ENCODE results near the gene NCOA3.
"Not testable (repeated sequence)": the region's sequence is repeated elsewhere in the genome, so short reads cannot be mapped to it uniquely, and the experiment has no call there.

The NCOA3 gene

GRCh38 chr20:47578543-47578942 is 76.9 kb downstream of the NCOA3 start:
- DNase-seq (ENCODE audit: insufficient read length), result no peak
- TF ChIP-seq TAF1 (IDR thresholded peaks at IDR 0.05; ENCODE audit: borderline replicate concordance, low read depth, low read length), result no peak
- FAIRE-seq, result no peak

- not testable (repeated sequence) for DNase-seq (ENCODE audit: insufficient read length); FAIRE-seq
Observed at GRCh38 chr20:47580686-47581085, 79.0 kb downstream of the NCOA3 start.

- TF ChIP-seq POLR2AphosphoS5 (IDR thresholded peaks at IDR 0.05; ENCODE audit: low read depth, low read length), result no peak
- no peak for TF ChIP-seq TAF1 (IDR thresholded peaks at IDR 0.05; ENCODE audit: borderline replicate concordance, low read depth, low read length)
- no peak for TF ChIP-seq POLR2A (IDR thresholded peaks at IDR 0.05; ENCODE audit: low read depth, low read length)
- FAIRE-seq, result no peak
- DNase-seq (ENCODE audit: insufficient read length), result no peak
Observed at GRCh38 chr20:47581090-47581489, 79.4 kb downstream of the NCOA3 start.

- TF ChIP-seq POLR2AphosphoS5 (IDR thresholded peaks at IDR 0.05; ENCODE audit: low read depth, low read length), result no peak
- no peak for TF ChIP-seq POLR2A (IDR thresholded peaks at IDR 0.05; ENCODE audit: low read depth, low read length)
- no peak for TF ChIP-seq TAF1 (IDR thresholded peaks at IDR 0.05; ENCODE audit: borderline replicate concordance, low read depth, low read length)
- DNase-seq (ENCODE audit: insufficient read length), result no peak
- FAIRE-seq, result no peak
Observed at GRCh38 chr20:47583551-47583950, 81.9 kb downstream of the NCOA3 start.

GRCh38 chr20:47585087-47585747 is 83.5 kb downstream of the NCOA3 start:
- FAIRE-seq, result no peak
- DNase-seq (ENCODE audit: insufficient read length), result no peak
- no peak for TF ChIP-seq TAF1 (IDR thresholded peaks at IDR 0.05; ENCODE audit: borderline replicate concordance, low read depth, low read length)
- TF ChIP-seq POLR2A (IDR thresholded peaks at IDR 0.05; ENCODE audit: low read depth, low read length), result no peak
- TF ChIP-seq POLR2AphosphoS5 (IDR thresholded peaks at IDR 0.05; ENCODE audit: low read depth, low read length), result no peak

GRCh38 chr20:47586649-47587294 is 85.1 kb downstream of the NCOA3 start:
- no peak for FAIRE-seq
- no peak for DNase-seq (ENCODE audit: insufficient read length)
- TF ChIP-seq TAF1 (IDR thresholded peaks at IDR 0.05; ENCODE audit: borderline replicate concordance, low read depth, low read length), result no peak
- no peak for TF ChIP-seq POLR2AphosphoS5 (IDR thresholded peaks at IDR 0.05; ENCODE audit: low read depth, low read length)
- no peak for TF ChIP-seq POLR2A (IDR thresholded peaks at IDR 0.05; ENCODE audit: low read depth, low read length)

- TF ChIP-seq POLR2A (IDR thresholded peaks at IDR 0.05; ENCODE audit: low read depth, low read length), result no peak
- no peak for TF ChIP-seq POLR2AphosphoS5 (IDR thresholded peaks at IDR 0.05; ENCODE audit: low read depth, low read length)
- TF ChIP-seq TAF1 (IDR thresholded peaks at IDR 0.05; ENCODE audit: borderline replicate concordance, low read depth, low read length), result no peak
- no peak for DNase-seq (ENCODE audit: insufficient read length)
- no peak for FAIRE-seq
Observed at GRCh38 chr20:47588158-47588557, 86.5 kb downstream of the NCOA3 start.

- TF ChIP-seq POLR2AphosphoS5 (IDR thresholded peaks at IDR 0.05; ENCODE audit: low read depth, low read length), result no peak
- no peak for TF ChIP-seq TAF1 (IDR thresholded peaks at IDR 0.05; ENCODE audit: borderline replicate concordance, low read depth, low read length)
- no peak for TF ChIP-seq POLR2A (IDR thresholded peaks at IDR 0.05; ENCODE audit: low read depth, low read length)
- no peak for FAIRE-seq
- no peak for DNase-seq (ENCODE audit: insufficient read length)
Observed at GRCh38 chr20:47591231-47591630, 89.5 kb downstream of the NCOA3 start.

- DNase-seq (ENCODE audit: insufficient read length) (no peak), FAIRE-seq (no peak)
- TF ChIP-seq POLR2A (IDR thresholded peaks at IDR 0.05; ENCODE audit: low read depth, low read length), result no peak
- no peak for TF ChIP-seq TAF1 (IDR thresholded peaks at IDR 0.05; ENCODE audit: borderline replicate concordance, low read depth, low read length)
- no peak for TF ChIP-seq POLR2AphosphoS5 (IDR thresholded peaks at IDR 0.05; ENCODE audit: low read depth, low read length)
Observed at GRCh38 chr20:47594157-47594556, 92.5 kb downstream of the NCOA3 start.

GRCh38 chr20:47595138-47595537 is 93.5 kb downstream of the NCOA3 start:
- not testable (repeated sequence) for FAIRE-seq

GRCh38 chr20:47596003-47596571 is 94.4 kb downstream of the NCOA3 start:
- DNase-seq (ENCODE audit: insufficient read length), result no peak
- no peak for TF ChIP-seq POLR2AphosphoS5 (IDR thresholded peaks at IDR 0.05; ENCODE audit: low read depth, low read length)
- no peak for TF ChIP-seq POLR2A (IDR thresholded peaks at IDR 0.05; ENCODE audit: low read depth, low read length)
- no peak for TF ChIP-seq TAF1 (IDR thresholded peaks at IDR 0.05; ENCODE audit: borderline replicate concordance, low read depth, low read length)
- no peak for FAIRE-seq

More at GRCh38 chr20:47595138-47595537, 93.5 kb downstream of the NCOA3 start:
- not testable (repeated sequence) for DNase-seq (ENCODE audit: insufficient read length)

- no peak for FAIRE-seq
- no peak for DNase-seq (ENCODE audit: insufficient read length)
- no peak for TF ChIP-seq POLR2AphosphoS5 (IDR thresholded peaks at IDR 0.05; ENCODE audit: low read depth, low read length)
- TF ChIP-seq POLR2A (IDR thresholded peaks at IDR 0.05; ENCODE audit: low read depth, low read length), result no peak
- no peak for TF ChIP-seq TAF1 (IDR thresholded peaks at IDR 0.05; ENCODE audit: borderline replicate concordance, low read depth, low read length)
Observed at GRCh38 chr20:47597090-47597489, 95.4 kb downstream of the NCOA3 start.
